D721Med (cell line): ENCODE measurements around the gene TFR2.

Experiments
- DNase-seq: peaks from one replicate; pipeline ENCODE4 v3.0.0; 2011; ENCODE audit warnings: low spot score; ENCODE audit not compliant: insufficient read length
- FAIRE-seq: peaks from 2 replicates; lab custom pipeline; 2011; peaks lifted over from hg19 to GRCh38; lab: Jason Lieb, UNC
- TF ChIP-seq, protein P1 (sequence below): IDR thresholded peaks from 2 replicates; pipeline ENCODE4 v1.5.1; 2012; ENCODE audit warnings: mild to moderate bottlenecking, control low read depth; ENCODE audit not compliant: insufficient read depth; ENCODE audit errors: missing control alignments

Gene TFR2

DNA sequence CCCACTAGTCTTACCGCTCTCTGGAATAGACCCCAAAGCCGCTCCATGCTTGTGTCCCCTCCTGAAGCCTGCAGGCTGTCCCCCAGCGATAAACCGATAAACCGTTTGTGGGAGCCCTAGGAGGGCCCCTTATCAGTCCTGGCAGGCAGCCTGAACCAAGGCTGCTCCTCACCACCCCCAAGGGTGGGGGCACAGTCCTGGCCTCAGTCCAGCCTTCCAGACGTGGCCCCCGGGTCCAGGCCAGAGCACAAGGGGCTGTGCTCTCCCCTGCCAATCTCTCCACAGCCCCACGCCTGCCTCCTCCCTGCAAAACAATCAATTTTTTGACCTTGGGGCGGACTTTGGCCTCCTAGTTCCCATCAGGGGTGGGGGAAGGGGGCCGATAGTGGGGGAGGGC, at the start of gene TFR2:
Gene TFR2 (minus strand): TSS at position 90 of the 397 bp plus-strand sequence. CDS start 43 bp downstream, at position 47.
- FAIRE-seq (no peak), DNase-seq (no peak)
- TF ChIP-seq, protein P1, sequence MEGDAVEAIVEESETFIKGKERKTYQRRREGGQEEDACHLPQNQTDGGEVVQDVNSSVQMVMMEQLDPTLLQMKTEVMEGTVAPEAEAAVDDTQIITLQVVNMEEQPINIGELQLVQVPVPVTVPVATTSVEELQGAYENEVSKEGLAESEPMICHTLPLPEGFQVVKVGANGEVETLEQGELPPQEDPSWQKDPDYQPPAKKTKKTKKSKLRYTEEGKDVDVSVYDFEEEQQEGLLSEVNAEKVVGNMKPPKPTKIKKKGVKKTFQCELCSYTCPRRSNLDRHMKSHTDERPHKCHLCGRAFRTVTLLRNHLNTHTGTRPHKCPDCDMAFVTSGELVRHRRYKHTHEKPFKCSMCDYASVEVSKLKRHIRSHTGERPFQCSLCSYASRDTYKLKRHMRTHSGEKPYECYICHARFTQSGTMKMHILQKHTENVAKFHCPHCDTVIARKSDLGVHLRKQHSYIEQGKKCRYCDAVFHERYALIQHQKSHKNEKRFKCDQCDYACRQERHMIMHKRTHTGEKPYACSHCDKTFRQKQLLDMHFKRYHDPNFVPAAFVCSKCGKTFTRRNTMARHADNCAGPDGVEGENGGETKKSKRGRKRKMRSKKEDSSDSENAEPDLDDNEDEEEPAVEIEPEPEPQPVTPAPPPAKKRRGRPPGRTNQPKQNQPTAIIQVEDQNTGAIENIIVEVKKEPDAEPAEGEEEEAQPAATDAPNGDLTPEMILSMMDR = no peak

GRCh38 chr7:100689230-100690135, 48.1 kb upstream of the TFR2 start:
- TF ChIP-seq, protein P1 = no peak
- DNase-seq = peak; percentile 6
- FAIRE-seq = no peak

GRCh38 chr7:100688326-100688860, 47.0 kb upstream of the TFR2 start:
- FAIRE-seq (no peak), DNase-seq (peak; percentile 9)
- TF ChIP-seq, protein P1 = no peak

DNA sequence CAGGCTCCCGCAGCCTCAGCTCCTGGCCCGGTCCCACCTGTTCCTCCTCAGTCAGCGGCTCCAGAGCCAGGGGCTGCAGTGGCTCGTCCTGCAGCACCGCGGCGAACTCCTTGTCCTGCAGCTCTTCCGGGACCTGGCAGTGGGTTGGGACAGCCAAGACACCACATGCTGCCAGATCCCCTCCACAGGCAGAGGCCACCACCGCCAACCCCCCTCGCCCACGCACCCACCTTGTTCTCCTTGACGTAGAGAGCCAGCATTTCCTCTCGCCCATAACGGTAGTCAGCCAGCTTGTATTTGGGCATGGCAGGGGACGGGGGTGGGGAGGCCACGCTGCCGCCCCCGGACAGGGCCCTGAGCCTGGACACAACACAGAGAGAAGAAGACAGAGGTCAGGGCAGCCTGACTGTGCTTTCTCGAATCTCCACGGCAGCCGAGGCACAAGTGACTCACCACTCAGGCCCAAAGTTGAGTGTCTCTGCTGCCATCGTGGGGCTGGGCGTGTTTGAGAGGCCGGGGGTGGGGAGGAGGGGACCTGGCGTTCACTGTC, 46.5 kb upstream of the TFR2 start:
- DNase-seq (peak; percentile 7), FAIRE-seq (no peak)
- TF ChIP-seq, protein P1 = no peak

GRCh38 chr7:100687261-100687660, 45.9 kb upstream of the TFR2 start:
- TF ChIP-seq, protein P1 = no peak
- no peak for FAIRE-seq
- DNase-seq = peak; percentile 1

GRCh38 chr7:100686822-100687211, 45.5 kb upstream of the TFR2 start:
- peak; percentile 1 for DNase-seq
- TF ChIP-seq, protein P1 = no peak
- FAIRE-seq = no peak
